Stomach smooth muscle (tissue), 2 donors: ENCODE measurements around the gene NUMBL.
A peak's percentile ranks its signal among the peaks of the same experiment; 100 is the strongest.
"Not testable (repeated sequence)": the region's sequence is repeated elsewhere in the genome, so short reads cannot be mapped to it uniquely, and the experiment has no call there.

Source experiments
- H3K27ac ChIP-seq: one replicate; pipeline ENCODE4 v1.7.0; 2013; ENCODE audit warnings: mild to moderate bottlenecking, low read length, inconsistent platforms
- H3K27me3 ChIP-seq, 2 donors: one replicate each; pipeline ENCODE4 v1.7.0; 2013; ENCODE audit warnings: low read length in 2 of 2; ENCODE audit not compliant: insufficient read depth in 2 of 2, control insufficient read depth in 1 of 2
- H3K36me3 ChIP-seq, 2 donors: one replicate each; pipeline ENCODE4 v1.7.0; 2013; ENCODE audit warnings: low read length in 2 of 2; ENCODE audit not compliant: control insufficient read depth in 2 of 2, insufficient read depth in 2 of 2
- H3K4me1 ChIP-seq: one replicate; pipeline ENCODE4 v1.7.0; 2013; ENCODE audit warnings: low read length; ENCODE audit not compliant: control insufficient read depth, insufficient read depth
- H3K4me3 ChIP-seq, 2 donors: one replicate each; pipeline ENCODE4 v1.7.0; 2013; ENCODE audit warnings: low read length in 2 of 2
- H3K9ac ChIP-seq, 2 donors: one replicate each; pipeline ENCODE4 v1.7.0; 2013; ENCODE audit warnings: low read length in 2 of 2, mild to moderate bottlenecking in 1 of 2
- H3K9me3 ChIP-seq, 2 donors: one replicate each; pipeline ENCODE4 v1.7.0; 2013; ENCODE audit warnings: low read length in 2 of 2; ENCODE audit not compliant: control insufficient read depth in 2 of 2
- donor health status: healthy.
- donor health status: Pancreatic carcinoma.

The NUMBL gene

DNA sequence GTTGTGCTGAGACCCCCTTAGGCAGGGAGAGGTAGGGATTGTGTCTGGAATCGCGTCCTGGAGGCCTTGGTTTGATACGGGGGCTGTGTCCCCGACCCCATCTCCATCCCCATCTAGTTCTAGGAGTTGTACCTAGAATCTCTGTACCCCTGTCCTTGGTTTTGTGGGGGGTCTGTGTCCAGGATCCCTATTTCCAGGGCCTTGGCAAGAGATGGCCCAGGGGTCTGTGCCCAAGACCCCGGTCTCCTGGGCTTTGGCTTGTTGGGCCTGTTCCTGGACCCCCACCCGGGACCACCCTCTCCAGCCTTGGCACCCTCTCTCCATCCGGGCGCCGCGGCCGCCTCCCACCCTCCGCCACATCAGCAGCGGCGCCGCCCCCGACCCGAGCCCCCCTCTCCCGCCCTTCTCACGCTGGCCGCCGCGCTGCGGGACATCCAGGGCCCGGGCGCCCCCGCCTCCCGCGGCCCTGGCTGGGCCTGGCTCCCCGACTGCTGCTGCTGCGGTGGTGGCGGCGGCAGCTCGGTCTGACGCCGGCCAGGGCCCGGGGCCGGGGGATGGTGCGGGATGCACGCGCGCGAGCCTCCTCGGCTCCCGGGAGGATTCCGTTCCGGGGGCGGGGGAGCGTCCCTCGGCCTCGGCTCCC, at the start of gene NUMBL:
Gene NUMBL, minus strand, starts transcription at position 602 of the 643 bp plus-strand sequence. Its CDS starts 168 bp downstream, at position 434.
- peaks cover 43% of the 10 kb centered on the region for H3K4me1 ChIP-seq

DNA sequence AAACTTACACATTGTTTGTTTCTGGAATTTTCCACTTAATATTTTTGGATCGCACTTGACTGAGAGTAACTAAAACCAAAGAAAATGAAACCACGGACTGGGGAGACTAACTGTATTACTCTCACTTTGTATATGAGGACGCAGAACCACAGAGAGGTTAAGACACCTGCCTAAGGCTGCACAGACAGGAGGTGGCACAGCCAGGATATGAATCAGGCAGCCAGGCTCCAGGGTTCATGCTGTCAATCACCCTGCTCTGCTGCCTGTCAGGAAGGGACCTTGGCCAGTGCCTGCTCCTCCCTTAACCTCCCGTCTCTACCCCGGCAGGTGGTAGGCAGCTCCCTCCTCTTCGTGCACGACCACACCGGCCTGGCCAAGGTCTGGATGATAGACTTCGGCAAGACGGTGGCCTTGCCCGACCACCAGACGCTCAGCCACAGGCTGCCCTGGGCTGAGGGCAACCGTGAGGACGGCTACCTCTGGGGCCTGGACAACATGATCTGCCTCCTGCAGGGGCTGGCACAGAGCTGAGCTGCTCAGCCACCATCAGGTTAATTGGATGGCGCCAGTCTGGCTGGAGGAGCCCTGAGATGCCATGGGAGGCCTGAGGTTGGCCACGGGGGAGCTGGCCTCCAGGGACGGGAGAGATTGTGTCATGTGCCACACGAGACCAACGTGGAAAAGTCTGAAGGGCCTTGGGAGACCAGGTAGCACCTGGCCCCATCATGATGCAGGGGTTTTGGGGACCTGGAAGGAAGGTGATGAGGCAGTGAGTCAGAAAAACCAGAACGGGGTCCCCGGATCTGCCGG, 48.8 kb upstream of the NUMBL start:
- Histone ChIP-seq H3K9ac (no peak overlapping the region), H3K27me3 (no peaks in the 10 kb centered on the region), H3K36me3 (peaks cover 25 to 39% of the 10 kb centered on the region in 2 donors), H3K27ac (no peak overlapping the region), H3K9me3 (no peaks in the 10 kb centered on the region), H3K4me1 (peaks cover 13% of the 10 kb centered on the region), H3K4me3 (no peak overlapping the region)

More for the DNA sequence above, at the start of gene NUMBL:
- no peaks in the 10 kb centered on the region for H3K9me3 ChIP-seq
- H3K27ac ChIP-seq: peak within 1 kb of the TSS; percentile 82
- H3K4me3 ChIP-seq: peak within 1 kb of the TSS; percentile 91 to 94
- peak within 1 kb of the TSS; percentile 82 to 93 for H3K9ac ChIP-seq
- no peaks in the 10 kb centered on the region for H3K27me3 ChIP-seq
- peaks cover 16 to 22% of the 10 kb centered on the region in 2 donors for H3K36me3 ChIP-seq

- Histone ChIP-seq H3K36me3 (peaks cover 42 to 55% of the 10 kb centered on the region in 2 donors), H3K27ac (no peak overlapping the region), H3K9me3 (no peaks in the 10 kb centered on the region), H3K4me3 (no peak overlapping the region), H3K4me1 (peaks cover 13% of the 10 kb centered on the region), H3K27me3 (no peaks in the 10 kb centered on the region), H3K9ac (no peak overlapping the region)
Measured at GRCh38 chr19:40737102-40737644, 46.7 kb upstream of the NUMBL start.

DNA sequence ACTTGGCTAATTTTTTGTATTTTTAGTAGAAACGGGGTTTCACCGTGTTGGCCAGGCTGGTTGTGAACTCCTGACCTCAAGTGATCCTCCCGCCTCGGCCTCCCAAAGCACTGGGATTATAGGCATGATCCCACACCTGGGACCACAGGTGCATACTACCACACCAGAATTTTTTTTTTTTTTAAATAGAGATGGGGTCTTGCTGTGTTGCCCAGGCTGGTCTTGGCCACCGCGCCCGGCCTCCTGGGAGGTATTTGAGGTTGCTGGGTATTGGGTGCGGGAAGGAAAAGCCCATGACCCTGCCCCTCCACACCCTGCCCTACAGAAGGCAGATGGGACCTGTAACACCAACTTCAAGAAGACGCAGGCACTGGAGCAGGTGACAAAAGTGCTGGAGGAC, 46.2 kb upstream of the NUMBL start:
- Histone ChIP-seq H3K27ac (no peak overlapping the region), H3K9me3 (no peaks in the 10 kb centered on the region), H3K4me3 (no peak overlapping the region), H3K9ac (no peak overlapping the region), H3K36me3 (peaks cover 42 to 56% of the 10 kb centered on the region in 2 donors), H3K4me1 (peaks cover 13% of the 10 kb centered on the region), H3K27me3 (no peaks in the 10 kb centered on the region)

GRCh38 chr19:40735013-40735771, 44.7 kb upstream of the NUMBL start:
- H3K9ac ChIP-seq: no peak overlapping the region
- H3K36me3 ChIP-seq: peaks cover 52 to 68% of the 10 kb centered on the region in 2 donors
- H3K9me3 ChIP-seq: no peaks in the 10 kb centered on the region
- H3K27me3 ChIP-seq: no peaks in the 10 kb centered on the region
- H3K27ac ChIP-seq: no peak overlapping the region
- H3K4me3 ChIP-seq: no peak overlapping the region
- H3K4me1 ChIP-seq: peaks cover 5% of the 10 kb centered on the region

GRCh38 chr19:40733149-40733548, 42.7 kb upstream of the NUMBL start:
- H3K36me3 ChIP-seq: peaks cover 53 to 61% of the 10 kb centered on the region in 2 donors
- H3K9me3 ChIP-seq: no peaks in the 10 kb centered on the region
- no peaks in the 10 kb centered on the region for H3K27me3 ChIP-seq
- no peak overlapping the region for H3K27ac ChIP-seq
- no peak overlapping the region for H3K4me3 ChIP-seq
- no peaks in the 10 kb centered on the region for H3K4me1 ChIP-seq
- H3K9ac ChIP-seq: no peak overlapping the region

- peaks cover 52 to 63% of the 10 kb centered on the region in 2 donors for H3K36me3 ChIP-seq
- not testable (repeated sequence) for H3K9me3 ChIP-seq, H3K27me3 ChIP-seq, H3K9ac ChIP-seq, H3K27ac ChIP-seq, H3K4me1 ChIP-seq, H3K4me3 ChIP-seq
Measured at GRCh38 chr19:40732304-40732703, 41.9 kb upstream of the NUMBL start.

GRCh38 chr19:40730065-40730464, 39.6 kb upstream of the NUMBL start:
- H3K4me1 ChIP-seq, H3K4me3 ChIP-seq: not testable (repeated sequence)
- peaks cover 53 to 63% of the 10 kb centered on the region in 2 donors for H3K36me3 ChIP-seq

GRCh38 chr19:40726279-40726678, 35.8 kb upstream of the NUMBL start:
- Histone ChIP-seq H3K36me3 (peaks cover 38 to 52% of the 10 kb centered on the region in 2 donors), H3K4me1 (peaks cover 15% of the 10 kb centered on the region), H3K4me3 (no peak overlapping the region), H3K9ac (no peak overlapping the region), H3K9me3 (no peaks in the 10 kb centered on the region), H3K27me3 (no peaks in the 10 kb centered on the region), H3K27ac (no peak overlapping the region)

More at GRCh38 chr19:40730065-40730464, 39.6 kb upstream of the NUMBL start:
- H3K27ac ChIP-seq, H3K27me3 ChIP-seq, H3K9me3 ChIP-seq, H3K9ac ChIP-seq: not testable (repeated sequence)

- H3K27ac ChIP-seq: no peak overlapping the region
- no peak overlapping the region for H3K9ac ChIP-seq
- H3K36me3 ChIP-seq: peaks cover 28 to 40% of the 10 kb centered on the region in 2 donors
- peaks cover 28% of the 10 kb centered on the region for H3K4me1 ChIP-seq
- H3K27me3 ChIP-seq: no peaks in the 10 kb centered on the region
- H3K9me3 ChIP-seq: no peaks in the 10 kb centered on the region
- H3K4me3 ChIP-seq: no peak overlapping the region
Measured at GRCh38 chr19:40724855-40725254, 34.4 kb upstream of the NUMBL start.
